NCI-H2196 treated with DMSO at 0.1 percent for 48 hours (cell line): ENCODE results near the gene CROCC2.

Source experiments
- DNase-seq: peaks from one replicate; lab custom pipeline; 2025; ENCODE audit not compliant: unreplicated experiment; lab: John Stamatoyannopoulos, UW

Gene CROCC2

GRCh38 chr2:240997141-240997855 lies 91.2 kb downstream of the CROCC2 start:
- DNase-seq: no peak

GRCh38 chr2:240997856-240998705 lies 91.9 kb downstream of the CROCC2 start, which contains the start of gene SNED1:
TSS of gene SNED1 (plus strand) at chr2:240998618. CDS start at chr2:240998838, 220 bp downstream.
- DNase-seq: peak; percentile 41

DNA sequence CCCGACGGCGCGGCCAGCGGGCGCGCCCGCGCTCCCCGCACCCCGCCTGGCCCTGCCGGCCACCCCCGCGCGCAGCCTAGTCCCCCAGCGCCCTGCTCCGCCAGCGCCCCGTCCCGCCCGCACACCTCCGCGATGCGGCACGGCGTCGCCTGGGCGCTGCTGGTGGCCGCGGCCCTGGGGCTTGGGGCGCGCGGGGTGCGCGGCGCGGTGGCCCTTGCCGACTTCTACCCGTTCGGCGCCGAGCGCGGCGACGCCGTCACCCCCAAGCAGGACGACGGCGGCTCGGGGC lies 92.5 kb downstream of the CROCC2 start:
- no peak for DNase-seq

DNA sequence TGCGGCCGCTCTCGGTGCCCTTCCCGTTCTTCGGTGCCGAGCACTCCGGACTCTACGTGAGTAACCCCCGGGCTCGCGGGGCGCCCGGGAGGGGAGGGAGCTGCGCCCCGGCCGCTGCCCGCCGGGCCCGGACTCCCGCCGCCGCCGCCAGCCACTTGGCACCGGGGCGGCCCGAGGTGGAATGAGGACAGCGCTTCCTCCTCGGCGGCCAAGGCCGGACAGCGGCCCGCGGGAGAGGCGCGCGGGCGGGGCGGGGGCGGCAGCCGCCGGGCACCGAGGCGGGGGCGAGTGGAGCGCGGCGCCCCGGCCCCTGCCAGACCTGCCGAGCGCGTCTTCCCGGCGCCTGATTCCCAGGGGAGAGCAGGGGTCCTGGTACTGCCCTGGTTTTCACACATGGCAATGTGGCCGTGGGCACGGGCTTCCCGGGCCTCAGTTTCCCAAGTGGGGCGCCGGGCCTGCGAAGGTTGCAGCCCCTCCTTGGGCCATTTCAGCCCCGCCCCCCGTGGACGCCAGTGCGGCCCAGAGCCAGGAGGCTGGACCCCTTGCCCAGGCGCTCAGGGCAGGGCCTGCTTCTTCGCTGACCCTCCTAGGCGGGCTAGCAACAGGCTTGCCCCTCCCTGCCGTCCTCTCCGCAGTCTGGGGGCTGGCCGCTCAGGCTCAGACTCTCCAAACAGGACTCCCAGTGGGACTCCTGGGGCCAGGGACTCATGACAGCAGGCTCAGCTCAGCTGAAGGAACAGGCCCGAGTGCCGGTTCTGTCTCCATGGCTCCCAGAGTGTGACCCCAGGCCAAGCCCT lies 93.1 kb downstream of the CROCC2 start:
- DNase-seq: no peak

DNA sequence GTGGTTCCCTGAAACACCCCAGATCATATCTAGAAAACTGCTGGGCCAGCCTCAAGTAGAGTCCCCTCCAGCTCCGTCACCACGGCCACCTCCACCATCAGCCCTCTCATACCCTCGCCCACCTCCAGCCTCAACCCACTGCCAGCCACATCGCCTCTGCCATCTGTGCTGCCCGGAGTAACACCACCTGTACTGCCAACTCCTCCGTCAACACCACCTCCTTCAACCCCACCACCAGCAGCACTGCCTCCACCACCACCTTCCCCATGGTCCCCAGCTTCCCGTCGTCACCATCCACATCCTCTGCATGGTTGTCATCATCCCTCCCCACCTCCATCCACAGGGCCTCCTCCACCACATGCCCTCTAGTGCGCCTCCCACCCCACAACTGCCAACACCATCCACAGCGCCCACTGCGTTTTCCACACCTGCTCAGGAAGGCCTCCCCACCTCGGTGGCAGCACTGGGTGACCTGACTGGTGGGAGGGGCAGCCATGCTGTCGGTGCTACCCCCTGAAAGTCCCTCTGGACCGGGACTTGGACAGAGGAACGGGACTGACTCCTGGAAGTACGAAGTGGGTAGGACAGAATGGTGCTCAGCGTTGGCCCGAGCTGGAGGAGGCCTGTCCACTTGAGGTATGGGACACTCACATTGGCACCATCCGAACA lies 93.9 kb downstream of the CROCC2 start:
- no peak for DNase-seq

GRCh38 chr2:241000831-241001321 lies 94.7 kb downstream of the CROCC2 start:
- DNase-seq: peak; percentile 53

DNA sequence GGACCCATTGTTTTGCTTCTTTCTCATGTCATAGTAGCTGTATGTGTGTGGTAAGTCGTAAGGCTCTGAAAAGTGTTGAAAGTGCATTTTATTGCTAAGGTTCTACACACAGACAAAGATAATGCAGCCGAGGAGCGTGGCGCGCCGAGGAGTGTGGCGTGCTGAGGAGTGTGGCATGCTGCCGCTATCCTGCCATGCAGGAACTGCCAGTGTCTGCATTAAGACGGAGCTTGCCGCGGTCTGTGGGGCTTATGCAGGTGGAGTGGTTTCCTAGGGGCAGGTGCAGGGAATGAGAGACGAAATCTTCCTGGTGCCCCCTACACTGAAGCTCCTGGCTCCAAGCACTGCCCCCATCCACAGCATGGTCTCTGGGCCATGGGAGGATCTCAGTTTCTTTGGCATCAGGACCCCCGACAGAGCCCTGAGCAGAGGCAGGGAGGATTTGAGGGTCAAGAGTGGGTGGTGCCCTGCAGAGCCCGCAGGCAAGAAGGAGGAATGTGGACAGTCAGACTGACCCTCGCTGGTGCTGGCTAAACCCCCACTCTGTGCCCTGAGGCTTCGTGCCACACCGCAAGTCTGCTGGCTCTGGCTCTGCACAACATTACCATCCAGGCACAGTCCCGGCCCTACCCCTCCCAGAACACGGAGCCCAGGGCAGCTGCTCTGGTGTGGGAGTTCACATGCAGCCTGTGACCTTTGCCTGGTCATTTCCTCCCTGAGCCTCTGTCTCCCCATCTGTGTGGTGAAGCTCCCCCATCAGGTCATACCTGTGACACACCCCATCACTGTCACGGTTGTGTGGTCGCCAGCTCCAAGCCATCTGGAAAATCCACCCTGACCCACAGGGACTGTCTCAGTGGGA lies 95.5 kb downstream of the CROCC2 start:
- DNase-seq: no peak

GRCh38 chr2:241002275-241003046 lies 96.3 kb downstream of the CROCC2 start:
- no peak for DNase-seq

- no peak for DNase-seq
Measured at GRCh38 chr2:241003047-241003360, 96.9 kb downstream of the CROCC2 start.

- DNase-seq: no peak
Measured at GRCh38 chr2:241003369-241003768, 97.2 kb downstream of the CROCC2 start.

DNA sequence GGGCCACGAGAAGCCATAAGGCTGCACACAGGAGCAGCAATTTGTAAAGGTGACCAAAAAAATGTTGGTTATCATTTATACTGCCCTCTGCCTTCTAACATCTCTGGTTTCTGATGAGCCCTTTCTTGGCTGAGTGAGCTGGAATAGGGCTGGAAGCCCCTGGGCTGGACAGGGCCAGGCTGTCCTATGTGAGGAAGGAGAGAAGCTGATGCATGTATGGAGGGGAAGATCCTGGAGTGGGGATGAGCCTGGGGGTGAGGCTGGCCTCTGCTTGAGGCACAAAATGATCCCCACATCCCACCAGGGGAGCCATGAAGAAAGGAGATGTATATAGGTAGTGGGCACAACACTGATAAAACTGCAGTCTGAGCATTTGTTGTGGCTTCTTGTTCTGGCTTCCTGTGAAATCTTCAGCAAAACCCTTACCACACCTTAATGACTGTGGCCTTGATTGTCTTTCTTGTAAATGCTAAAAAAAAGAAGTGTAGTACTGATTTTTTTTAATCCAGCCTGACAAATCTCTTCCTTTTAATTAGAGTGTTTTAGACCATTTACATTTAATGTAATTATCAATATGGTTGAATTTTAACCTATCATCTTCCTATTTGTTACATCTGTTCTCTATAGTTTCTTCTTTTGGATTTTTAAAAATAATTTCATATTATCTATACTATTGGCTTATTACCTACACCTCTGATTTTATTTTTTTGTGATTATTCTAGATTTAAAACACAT lies 97.9 kb downstream of the CROCC2 start:
- no peak for DNase-seq

DNA sequence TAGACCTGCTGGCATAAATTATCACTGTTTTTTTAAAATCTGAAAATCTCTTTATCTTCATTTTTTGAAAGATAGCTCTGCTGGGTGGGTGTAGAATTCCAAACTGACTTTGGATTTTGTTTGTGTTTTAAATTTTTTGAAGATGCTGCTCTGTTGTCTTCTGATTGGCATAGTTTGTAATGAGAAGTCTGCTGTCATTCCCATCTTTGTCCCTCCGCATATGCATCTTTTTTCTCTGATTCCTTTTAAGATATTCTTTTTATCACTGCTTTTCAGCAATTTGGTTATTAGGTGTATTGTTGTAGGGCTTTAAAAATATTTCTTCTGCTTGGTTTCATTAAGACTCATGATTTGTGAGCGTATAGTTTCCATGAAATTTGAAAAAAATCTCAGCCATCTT lies 99.4 kb downstream of the CROCC2 start:
- DNase-seq: no peak

- DNase-seq: no peak
Measured at GRCh38 chr2:241006412-241006811, 100.3 kb downstream of the CROCC2 start.

- DNase-seq: no peak
Measured at GRCh38 chr2:241007111-241007510, 101.0 kb downstream of the CROCC2 start.

DNA sequence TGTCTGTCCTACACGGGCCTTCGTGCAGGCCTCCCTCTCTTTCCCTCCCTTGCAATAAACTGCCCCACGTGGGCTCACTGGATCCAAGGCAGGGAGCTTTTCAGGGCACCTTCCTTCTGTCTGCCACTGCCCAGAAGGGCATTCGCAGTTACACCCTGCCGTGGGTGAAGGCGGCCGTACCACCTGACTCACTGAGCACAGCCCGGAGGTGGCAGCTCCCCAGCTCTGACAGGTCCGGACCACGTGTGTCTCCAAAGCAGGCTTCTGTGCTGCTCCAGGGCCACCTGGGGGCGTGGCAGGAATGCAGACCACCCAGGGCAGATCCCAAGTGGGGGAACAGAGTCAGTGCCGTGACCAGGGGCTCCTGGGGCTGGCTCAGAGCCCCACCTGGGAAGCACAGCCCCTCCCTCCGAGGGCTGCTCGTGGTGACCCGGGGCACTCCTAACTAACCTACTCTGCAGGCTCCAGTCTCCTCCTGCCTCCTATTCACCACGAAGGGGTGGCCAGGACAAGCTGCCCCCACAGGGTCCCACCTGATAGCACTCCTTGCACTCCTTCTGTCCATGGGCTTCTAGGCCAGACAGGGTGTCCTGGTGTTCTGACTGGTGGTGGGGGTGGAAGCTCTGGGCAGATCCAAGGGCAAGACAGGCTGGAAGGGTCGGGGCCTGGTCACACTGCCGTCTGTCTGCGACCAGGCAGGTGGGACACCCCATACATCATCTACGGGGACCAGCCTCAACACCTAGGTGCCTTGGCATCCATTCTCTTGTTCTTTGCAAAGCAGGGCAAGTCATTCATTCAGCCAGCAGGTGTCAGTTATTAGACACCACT lies 102.0 kb downstream of the CROCC2 start:
- DNase-seq: no peak

DNA sequence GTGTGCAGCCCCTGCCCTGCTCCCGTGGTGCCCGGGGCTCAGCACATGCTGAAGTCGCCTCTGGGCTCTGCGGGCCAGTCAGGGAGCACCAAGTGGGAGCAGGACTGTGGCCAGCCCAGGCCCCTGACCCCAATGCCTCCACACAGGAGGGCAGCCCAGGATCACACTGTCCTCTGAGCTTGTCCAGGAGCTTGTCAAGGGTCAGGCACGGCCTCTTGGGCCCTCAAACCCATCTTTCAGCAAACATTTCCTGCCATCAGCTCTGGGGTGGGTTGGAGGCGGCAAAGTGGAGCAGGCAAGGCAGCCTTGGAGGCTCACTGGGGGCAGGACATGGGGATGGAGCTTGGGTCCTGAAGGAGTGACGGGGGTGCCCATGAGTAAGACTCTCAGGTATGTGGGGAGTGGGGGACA lies 102.6 kb downstream of the CROCC2 start:
- no peak for DNase-seq

DNA sequence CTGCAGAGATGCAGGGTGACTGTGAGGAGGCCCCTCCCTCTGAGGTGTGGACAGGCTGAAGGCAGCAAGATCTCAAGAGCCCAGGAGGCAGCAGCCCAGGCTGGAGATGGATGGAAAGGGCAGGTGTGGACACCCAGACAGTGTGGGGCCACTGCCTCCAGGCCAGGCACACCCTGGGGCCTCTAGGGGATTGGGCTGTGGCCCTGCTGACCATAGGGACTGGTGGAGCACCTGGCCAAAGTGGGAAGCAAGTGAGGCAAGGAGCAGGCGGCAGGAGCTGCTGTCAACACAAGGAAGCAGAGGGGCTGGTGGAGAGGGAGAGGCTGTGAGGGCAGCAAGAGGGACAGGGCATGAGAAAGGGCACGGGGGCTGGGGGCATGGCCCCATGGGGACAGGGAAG lies 103.1 kb downstream of the CROCC2 start:
- no peak for DNase-seq
